CD4-positive, alpha-beta T cell treated with Interleukin-1 beta for 1 hour (primary cell): ENCODE data around the gene FUT9.

ENCODE experiments used
- DNase-seq, 2 donors: peaks; one replicate each; pipeline ENCODE4 v3.0.0-alpha.2; 2020 to 2022

FUT9 gene

GRCh38 chr6:96015518-96016333 is at the start of gene FUT9:
FUT9 (plus strand) TSS chr6:96015974; CDS start chr6:96203156, 187,182 bp downstream.
- no peak for DNase-seq

- no peak for DNase-seq
Observed at GRCh38 chr6:95967594-95967993, 48.2 kb upstream of the FUT9 start.

- no peak for DNase-seq
Observed at GRCh38 chr6:95973976-95974375, 41.8 kb upstream of the FUT9 start.

GRCh38 chr6:95978230-95978629 is 37.5 kb upstream of the FUT9 start:
- no peak for DNase-seq

GRCh38 chr6:95991906-95992305 is 23.9 kb upstream of the FUT9 start:
- DNase-seq = no peak

- DNase-seq = no peak
Observed at GRCh38 chr6:95994151-95994550, 21.6 kb upstream of the FUT9 start.

- no peak for DNase-seq
Observed at GRCh38 chr6:95998133-95998532, 17.6 kb upstream of the FUT9 start.

- DNase-seq = no peak
Observed at GRCh38 chr6:96001891-96002575, 13.7 kb upstream of the FUT9 start.

- no peak for DNase-seq
Observed at GRCh38 chr6:96002576-96002910, 13.2 kb upstream of the FUT9 start.

- DNase-seq = no peak
Observed at GRCh38 chr6:96002912-96003311, 12.9 kb upstream of the FUT9 start.

- no peak for DNase-seq
Observed at GRCh38 chr6:96007663-96008062, 8.1 kb upstream of the FUT9 start.

- DNase-seq = no peak
Observed at GRCh38 chr6:96013531-96013930, 2.2 kb upstream of the FUT9 start.

GRCh38 chr6:96014846-96015517 is 792 bp upstream of the FUT9 start:
- no peak for DNase-seq

GRCh38 chr6:96016334-96017069 is 728 bp downstream of the FUT9 start:
- DNase-seq = no peak

- no peak for DNase-seq
Observed at GRCh38 chr6:96017070-96017359, 1.2 kb downstream of the FUT9 start.

- no peak for DNase-seq
Observed at GRCh38 chr6:96022225-96022624, 6.5 kb downstream of the FUT9 start.

- DNase-seq = no peak
Observed at GRCh38 chr6:96032661-96033060, 16.9 kb downstream of the FUT9 start.

- DNase-seq = no peak
Observed at GRCh38 chr6:96051555-96051954, 35.8 kb downstream of the FUT9 start.

GRCh38 chr6:96058082-96058481 is 42.3 kb downstream of the FUT9 start:
- no peak for DNase-seq

GRCh38 chr6:96059586-96059985 is 43.8 kb downstream of the FUT9 start:
- DNase-seq = no peak

- no peak for DNase-seq
Observed at GRCh38 chr6:96060249-96060648, 44.5 kb downstream of the FUT9 start.

- DNase-seq = no peak
Observed at GRCh38 chr6:96065213-96065612, 49.4 kb downstream of the FUT9 start.

- no peak for DNase-seq
Observed at GRCh38 chr6:96066376-96066775, 50.6 kb downstream of the FUT9 start.

GRCh38 chr6:96073555-96073954 is 57.8 kb downstream of the FUT9 start:
- no peak for DNase-seq
